Activated CD4-positive, alpha-beta T cell treated with anti-CD3 and anti-CD28 coated beads for 36 hours (primary cell): ENCODE results near the gene CRYBG2. TPM values are rescaled to one million over a fixed set of nuclear protein-coding genes. Genes with fewer than 3 reads are reported as not detected.
"Not testable (repeated sequence)": the region's sequence is repeated elsewhere in the genome, so short reads cannot be mapped to it uniquely, and the experiment has no call there.

Source experiments
- ATAC-seq: fragments of 200-7000 bp; cut with Tn5 transposase; one replicate; pipeline ENCODE4 v1.10.0; 2021; ENCODE audit warnings: mild to moderate bottlenecking, moderate library complexity
- CTCF ChIA-PET: fragments of 350-600 bp; sonication (Branson Sonifier 250); formaldehyde crosslinking; loops from one replicate; lab custom pipeline; 2021; ENCODE audit warnings: antibody characterized with exemption; lab: Charles Lee
- POLR2A ChIA-PET: fragments of 350-600 bp; sonication (Branson Sonifier 250); formaldehyde crosslinking; loops from one replicate; lab custom pipeline; 2021; ENCODE audit warnings: antibody characterized with exemption, inconsistent platforms; lab: Charles Lee
- DNase-seq: peaks from one replicate; pipeline ENCODE4 v3.0.0-alpha.2; 2020
- H3K27ac Mint-ChIP-seq: one replicate; pipeline ENCODE4 v1.8.0; 2021; ENCODE audit warnings: mixed read lengths
- H3K27me3 Mint-ChIP-seq: one replicate; pipeline ENCODE4 v1.8.0; 2021; ENCODE audit warnings: mixed read lengths
- H3K36me3 Mint-ChIP-seq: one replicate; pipeline ENCODE4 v1.8.0; 2021; ENCODE audit warnings: low read depth, mixed read lengths
- H3K4me1 Mint-ChIP-seq: one replicate; pipeline ENCODE4 v1.8.0; 2021; ENCODE audit warnings: mixed read lengths
- H3K4me3 Mint-ChIP-seq: one replicate; pipeline ENCODE4 v1.8.0; 2021; ENCODE audit warnings: mild to moderate bottlenecking, moderate library complexity, mixed read lengths
- H3K9me3 Mint-ChIP-seq: one replicate; pipeline ENCODE4 v1.8.0; 2021; ENCODE audit warnings: low read depth, mixed read lengths
- intact Hi-C, 2 experiments: fragments of 100-400 bp; cut with DNase I in 1 of 2; cut with micrococcal nuclease in 1 of 2; formaldehyde crosslinking; loops; one replicate each; pipeline versions ENCODE4 v1.14.2 to v1.15.1; 2022 to 2024; cut with DNase I, micrococcal nuclease
- total RNA-seq, 2 experiments: library from RNA; stranded (reverse); gene quantifications; one replicate each; pipeline ENCODE4 v1.2.3, GENCODE V29; 2021

The CRYBG2 gene
- total RNA-seq, 2 experiments from 2014 or later, result 1.5 to 1.6 TPM

DNA sequence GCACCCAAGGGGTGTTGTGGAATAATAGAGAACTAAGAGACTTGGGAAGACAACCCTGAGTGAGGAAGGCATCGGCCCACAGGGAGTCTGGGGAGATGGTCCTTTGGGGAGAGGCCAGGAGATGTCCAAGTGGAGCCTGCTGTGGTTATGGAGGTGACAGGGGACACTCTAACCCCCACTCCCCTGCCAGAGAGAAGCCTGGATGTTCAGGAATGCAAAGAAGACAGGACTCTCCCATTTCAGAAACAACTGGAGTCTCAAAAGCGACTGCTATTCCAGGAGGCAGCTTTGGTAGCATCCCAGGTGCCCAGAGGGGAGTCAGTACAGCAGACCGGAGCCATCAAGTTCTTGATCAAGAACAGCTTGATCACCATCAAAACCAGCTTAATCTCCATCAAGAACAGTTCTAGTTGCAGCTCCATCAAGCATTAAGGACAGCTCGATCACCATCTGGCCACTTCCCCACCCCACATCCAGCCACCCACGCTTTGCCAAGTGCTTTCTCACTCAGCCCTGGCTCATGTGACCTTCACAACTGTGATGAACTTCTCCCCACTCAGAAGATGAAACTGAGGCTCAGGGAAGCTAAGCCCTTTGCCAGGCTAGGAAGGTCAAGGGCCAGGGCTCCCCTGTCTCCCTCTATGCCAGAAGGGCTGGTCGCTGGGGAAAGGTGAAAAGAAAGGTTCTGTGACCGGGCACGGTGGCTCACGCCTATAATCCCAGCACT, 35.4 kb downstream of the CRYBG2 start:
- peak overlapping the region; percentile 89 for H3K4me3 Mint-ChIP-seq
- DNase-seq, result peak; percentile 81
- peaks cover 75% of the 10 kb centered on the region for H3K4me1 Mint-ChIP-seq
- ChIA-PET CTCF (interaction anchor here (0.7 to 12.7 kb wide), 11 partner anchors 9 to 284 kb away, joined by 3 to 399 read pairs (median 4); partner anchors contain the start of genes CEP85, SH3BGRL3, UBXN11 and ZNF593), POLR2A (interaction anchor here (0.5 to 3.6 kb wide), 10 partner anchors 11 to 758 kb away, joined by 3 to 25 read pairs (median 3); partner anchors contain the start of genes AUNIP, HMGN2, PDIK1L and UBXN11)
- peak overlapping the region; percentile 92 for H3K27ac Mint-ChIP-seq
- H3K36me3 Mint-ChIP-seq, result peaks cover 31% of the 10 kb centered on the region
- peak; percentile 21 for ATAC-seq
- intact Hi-C loops, result loop anchor here (1.0 to 5.0 kb wide), 4 partner anchors 11 to 281 kb away; partner anchors contain the start of genes HMGN2 (in 1 of the 2) and SH3BGRL3 (in 1 of the 2)
- H3K27me3 Mint-ChIP-seq, result no peaks in the 10 kb centered on the region
- no peaks in the 10 kb centered on the region for H3K9me3 Mint-ChIP-seq

DNA sequence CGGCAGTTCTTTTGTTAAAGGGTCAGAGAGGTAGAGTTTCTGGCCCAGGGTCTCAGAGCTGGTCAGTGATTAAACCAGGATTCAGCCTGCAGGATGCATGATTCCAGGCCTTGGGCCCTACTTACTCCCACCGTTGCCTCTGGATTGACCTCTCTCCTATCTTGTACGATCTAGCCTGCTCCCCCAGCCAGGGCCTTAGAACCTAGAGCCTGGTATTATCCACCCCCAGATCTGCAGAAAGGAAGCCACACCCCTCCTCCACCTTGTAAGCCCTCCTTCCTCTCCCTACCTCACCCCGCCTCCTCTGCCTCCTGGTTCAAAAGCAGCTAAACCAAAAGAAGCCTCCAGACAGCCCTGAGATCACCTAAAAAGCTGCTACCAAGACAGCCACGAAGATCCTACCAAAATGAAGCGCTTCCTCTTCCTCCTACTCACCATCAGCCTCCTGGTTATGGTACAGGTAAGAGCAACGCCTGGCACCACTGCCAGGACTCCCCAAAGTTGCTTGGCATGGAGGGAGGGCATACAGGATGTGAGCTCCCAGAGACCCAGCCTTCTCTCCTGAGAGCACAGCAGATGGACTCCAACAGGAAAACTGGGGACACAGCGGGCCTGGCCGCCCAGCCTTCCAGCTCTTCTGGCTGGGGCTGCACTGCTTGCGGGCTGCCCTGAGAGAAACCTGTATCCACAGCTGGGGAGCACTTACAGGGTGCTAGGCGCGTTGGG, 36.2 kb downstream of the CRYBG2 start, which contains the start of gene CD52:
CD52 (plus strand) TSS at position 347 of the 726 bp plus-strand sequence; CDS start at position 407, 60 bp downstream.
- Mint-ChIP-seq H3K4me3 (peak within 1 kb of the TSS; percentile 89), H3K27ac (peak within 1 kb of the TSS; percentile 92), H3K27me3 (no peaks in the 10 kb centered on the region), H3K9me3 (no peaks in the 10 kb centered on the region), H3K36me3 (peaks cover 29% of the 10 kb centered on the region), H3K4me1 (peaks cover 71% of the 10 kb centered on the region)
- peak; percentile 65 for ATAC-seq
- ChIA-PET CTCF (interaction anchor here (0.7 to 12.7 kb wide), 8 partner anchors 8 to 284 kb away, joined by 3 to 399 read pairs (median 6); partner anchors contain the start of genes CEP85, SH3BGRL3, UBXN11 and ZNF593), POLR2A (interaction anchor here (0.5 to 3.6 kb wide), 6 partner anchors 10 to 206 kb away, joined by 3 to 25 read pairs (median 5); partner anchors contain the start of genes PDIK1L and UBXN11)
- intact Hi-C loops, result loop anchor here (1.0 to 5.0 kb wide), 3 partner anchors 10 to 280 kb away; partner anchors contain the start of gene HMGN2 (in 1 of the 2)
- DNase-seq, result peak; percentile 84

GRCh38 chr1:26317146-26317545, 36.8 kb downstream of the CRYBG2 start:
- Mint-ChIP-seq H3K27ac (peak overlapping the region; percentile 92), H3K9me3 (no peaks in the 10 kb centered on the region), H3K36me3 (peaks cover 24% of the 10 kb centered on the region), H3K27me3 (no peaks in the 10 kb centered on the region), H3K4me1 (peaks cover 68% of the 10 kb centered on the region), H3K4me3 (peak overlapping the region; percentile 89)
- ATAC-seq (no peak), DNase-seq (no peak)
- ChIA-PET POLR2A (interaction anchor here (0.6 to 3.6 kb wide), 3 partner anchors 9 to 144 kb away, joined by 3 to 25 read pairs (median 16); partner anchors contain the start of gene UBXN11), CTCF (interaction anchor here (2.1 to 12.7 kb wide), 3 partner anchors 8 to 83 kb away, joined by 13 to 399 read pairs (median 87); partner anchors contain the start of genes CEP85, SH3BGRL3 and UBXN11)
- intact Hi-C loops, result loop anchor here in 1 of 2 experiments (5.0 kb wide), 1 partner anchor 280 kb away; no protein-coding TSS in a partner anchor

DNA sequence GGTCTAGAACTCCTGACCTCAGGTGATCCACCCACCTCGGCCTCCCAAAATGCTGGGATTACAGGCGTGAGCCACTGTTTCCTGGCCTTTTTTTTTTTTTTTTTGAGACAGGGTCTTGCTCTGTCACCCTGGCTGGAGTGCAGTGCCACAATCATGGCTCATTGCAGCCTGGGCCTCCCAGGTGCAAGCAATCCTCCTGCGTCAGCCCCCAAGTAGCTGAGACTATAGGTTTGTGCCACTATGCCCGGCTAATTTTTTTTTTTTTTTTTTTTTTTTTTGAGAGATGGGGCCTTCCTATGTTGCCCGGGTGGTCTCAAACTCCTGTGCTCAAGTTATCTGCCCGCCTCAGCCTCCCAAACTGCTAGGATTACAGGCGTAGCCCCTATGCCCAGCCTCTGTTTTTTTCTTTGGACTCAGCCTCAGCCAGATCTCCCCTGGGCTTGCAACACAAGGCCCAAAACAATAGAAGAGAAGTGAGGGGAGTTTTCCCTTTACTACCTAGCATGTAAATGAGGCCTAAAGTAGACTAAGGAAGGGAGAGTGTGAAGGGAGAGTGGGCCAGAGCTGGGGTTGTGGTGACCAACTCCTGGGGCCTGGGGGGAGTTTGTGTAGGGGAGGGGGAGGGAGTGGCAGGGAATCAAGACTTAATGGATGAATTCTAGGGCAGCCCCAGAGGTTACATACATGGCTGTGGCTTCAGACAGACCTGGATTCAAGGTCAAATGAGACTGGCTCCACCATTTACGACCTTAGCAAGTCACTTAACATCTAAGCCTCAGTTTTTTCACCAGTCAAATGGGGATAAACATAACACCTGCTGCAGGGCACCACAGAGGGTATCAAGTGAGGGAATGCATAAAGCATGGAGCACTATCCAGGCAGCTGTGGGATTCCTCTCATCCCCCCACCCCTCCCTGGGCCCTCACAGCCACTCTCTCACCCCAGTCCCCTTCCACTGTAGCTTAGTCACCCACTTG, 37.8 kb downstream of the CRYBG2 start:
- H3K4me1 Mint-ChIP-seq, result peaks cover 62% of the 10 kb centered on the region
- peak overlapping the region; percentile 70 for H3K27ac Mint-ChIP-seq
- intact Hi-C loops, result loop anchor here in 1 of 2 experiments (5.0 kb wide), 1 partner anchor 279 kb away; no protein-coding TSS in a partner anchor
- H3K36me3 Mint-ChIP-seq, result peaks cover 17% of the 10 kb centered on the region
- ChIA-PET POLR2A (interaction anchor here (0.6 to 3.6 kb wide), 2 partner anchors 8 to 145 kb away, joined by 3 to 25 read pairs; partner anchors contain the start of gene UBXN11), CTCF (interaction anchor here (0.7 to 12.7 kb wide), 3 partner anchors 7 to 282 kb away, joined by 4 to 399 read pairs (median 87); partner anchors contain the start of genes SH3BGRL3 and UBXN11)
- H3K4me3 Mint-ChIP-seq, result peak overlapping the region; percentile 17
- DNase-seq (no peak), ATAC-seq (no peak)
- H3K9me3 Mint-ChIP-seq, result no peaks in the 10 kb centered on the region
- H3K27me3 Mint-ChIP-seq, result no peaks in the 10 kb centered on the region

DNA sequence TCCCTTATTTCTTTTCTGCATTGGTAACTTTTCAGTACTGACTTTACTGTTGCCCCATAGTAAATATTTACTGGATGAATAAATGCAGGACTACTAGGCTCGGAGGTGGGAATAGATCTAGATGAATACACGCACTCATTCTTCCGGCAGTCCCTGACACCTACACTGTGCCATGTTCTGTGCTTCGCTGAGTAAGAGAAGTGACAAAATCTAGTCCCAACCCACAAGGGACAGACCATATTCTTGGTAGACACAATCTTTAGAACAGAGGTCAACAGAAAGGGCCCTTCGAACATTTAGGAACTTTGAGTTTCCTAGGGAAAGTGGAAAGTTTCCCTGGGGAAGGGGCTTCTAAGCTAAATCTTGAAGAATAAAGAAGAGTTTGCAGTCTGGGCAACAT, 39.4 kb downstream of the CRYBG2 start:
- ChIA-PET POLR2A (interaction anchor here (0.6 to 1.1 kb wide), 4 partner anchors 25 to 153 kb away, joined by 3 to 6 read pairs (median 3); no protein-coding TSS in a partner anchor), CTCF (interaction anchor here (0.5 to 12.7 kb wide), 6 partner anchors 10 to 288 kb away, joined by 3 to 399 read pairs (median 4); partner anchors contain the start of gene SH3BGRL3)
- ATAC-seq (no peak), DNase-seq (no peak)
- H3K36me3 Mint-ChIP-seq, result peaks cover 8% of the 10 kb centered on the region
- peaks cover 47% of the 10 kb centered on the region for H3K4me1 Mint-ChIP-seq
- no peaks in the 10 kb centered on the region for H3K9me3 Mint-ChIP-seq
- no peak overlapping the region for H3K27ac Mint-ChIP-seq
- intact Hi-C loops, result no loop called here
- H3K4me3 Mint-ChIP-seq, result no peak overlapping the region
- H3K27me3 Mint-ChIP-seq, result no peaks in the 10 kb centered on the region

GRCh38 chr1:26307966-26308899, 45.7 kb downstream of the CRYBG2 start:
- Mint-ChIP-seq H3K4me1 (peaks cover 35% of the 10 kb centered on the region), H3K27ac (peak overlapping the region; percentile 95), H3K4me3 (peak overlapping the region; percentile 90)
- intact Hi-C loops, result loop anchor here (1.0 to 5.0 kb wide), 4 partner anchors 10 to 401 kb away; partner anchors contain the start of genes CEP85 (in 1 of the 2) and STMN1 (in 1 of the 2)
- H3K36me3 Mint-ChIP-seq, H3K9me3 Mint-ChIP-seq, H3K27me3 Mint-ChIP-seq: not testable (repeated sequence)
- ATAC-seq (peak; percentile 36), DNase-seq (peak; percentile 63)
- ChIA-PET CTCF (interaction anchor here (0.7 to 6.4 kb wide), 13 partner anchors 11 to 493 kb away, joined by 3 to 87 read pairs (median 7); partner anchors contain the start of genes CD52, CEP85 and SH3BGRL3), POLR2A (interaction anchor here (0.6 to 3.3 kb wide), 8 partner anchors 9 to 246 kb away, joined by 3 to 25 read pairs (median 4); partner anchors contain the start of genes CD52, DHDDS and SH3BGRL3)

DNA sequence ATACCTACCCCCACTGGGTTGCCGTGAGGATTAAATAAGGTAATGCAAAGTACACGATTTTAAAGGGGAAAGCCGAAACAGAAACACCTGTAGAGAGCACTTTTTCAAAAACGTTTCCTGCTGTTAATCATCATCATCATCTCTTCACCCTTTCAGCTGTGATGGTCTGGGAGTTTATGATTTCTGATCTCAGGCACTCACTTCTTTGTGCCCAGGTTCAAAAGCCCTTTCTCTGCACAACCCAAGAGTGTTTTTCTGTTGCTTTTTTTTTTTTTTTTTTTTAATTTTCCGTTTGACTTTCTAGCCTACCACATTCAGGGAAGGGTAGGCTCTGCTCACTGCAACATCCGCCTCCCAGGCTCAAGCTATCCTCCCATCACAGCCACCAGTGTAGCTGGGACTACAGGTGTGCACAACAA, 46.6 kb downstream of the CRYBG2 start:
- DNase-seq (peak; percentile 56), ATAC-seq (peak; percentile 23)
- Mint-ChIP-seq H3K4me3 (peak overlapping the region; percentile 90), H3K36me3 (no peaks in the 10 kb centered on the region), H3K27me3 (no peaks in the 10 kb centered on the region), H3K9me3 (no peaks in the 10 kb centered on the region), H3K27ac (peak overlapping the region; percentile 95), H3K4me1 (peaks cover 35% of the 10 kb centered on the region)
- CTCF ChIA-PET, result interaction anchor here (0.7 to 6.4 kb wide), 10 partner anchors 12 to 494 kb away, joined by 3 to 87 read pairs (median 8); partner anchors contain the start of genes CD52, CEP85, DHDDS and SH3BGRL3
- POLR2A ChIA-PET, result interaction anchor here (0.6 to 3.3 kb wide), 5 partner anchors 8 to 65 kb away, joined by 3 to 25 read pairs (median 4); partner anchors contain the start of gene CD52
- intact Hi-C loops, result loop anchor here (1.0 to 5.0 kb wide), 4 partner anchors 11 to 400 kb away; partner anchors contain the start of genes CEP85 (in 1 of the 2) and STMN1 (in 1 of the 2)
